Astrocyte of the cerebellum (primary cell): ENCODE measurements around the gene ISL2.
A peak's percentile ranks its signal among the peaks of the same experiment; 100 is the strongest.

ENCODE experiments used
- DNase-seq: peaks from one replicate; pipeline ENCODE4 v3.0.0-alpha.2; 2011; ENCODE audit warnings: low read depth
- H3K4me3 ChIP-seq: 2 replicates; pipeline ENCODE4 v1.5.1; 2011; ENCODE audit warnings: mild to moderate bottlenecking, low read depth, low read length, moderate library complexity
- in situ Hi-C: cut with HindIII; loops from 2 replicates; pipeline ENCODE4 v1.10.0; 2017; ENCODE audit warnings: low sequenced_read_pairs
- TF ChIP-seq, protein P1 (sequence below): IDR thresholded peaks from 2 replicates; pipeline ENCODE4 v1.5.1; 2012; ENCODE audit warnings: low read length, low read depth, moderate library complexity, mild to moderate bottlenecking; ENCODE audit errors: missing control alignments

ISL2 gene

GRCh38 chr15:76333309-76333708 is 3.3 kb upstream of the ISL2 start:
- TF ChIP-seq, protein P1, sequence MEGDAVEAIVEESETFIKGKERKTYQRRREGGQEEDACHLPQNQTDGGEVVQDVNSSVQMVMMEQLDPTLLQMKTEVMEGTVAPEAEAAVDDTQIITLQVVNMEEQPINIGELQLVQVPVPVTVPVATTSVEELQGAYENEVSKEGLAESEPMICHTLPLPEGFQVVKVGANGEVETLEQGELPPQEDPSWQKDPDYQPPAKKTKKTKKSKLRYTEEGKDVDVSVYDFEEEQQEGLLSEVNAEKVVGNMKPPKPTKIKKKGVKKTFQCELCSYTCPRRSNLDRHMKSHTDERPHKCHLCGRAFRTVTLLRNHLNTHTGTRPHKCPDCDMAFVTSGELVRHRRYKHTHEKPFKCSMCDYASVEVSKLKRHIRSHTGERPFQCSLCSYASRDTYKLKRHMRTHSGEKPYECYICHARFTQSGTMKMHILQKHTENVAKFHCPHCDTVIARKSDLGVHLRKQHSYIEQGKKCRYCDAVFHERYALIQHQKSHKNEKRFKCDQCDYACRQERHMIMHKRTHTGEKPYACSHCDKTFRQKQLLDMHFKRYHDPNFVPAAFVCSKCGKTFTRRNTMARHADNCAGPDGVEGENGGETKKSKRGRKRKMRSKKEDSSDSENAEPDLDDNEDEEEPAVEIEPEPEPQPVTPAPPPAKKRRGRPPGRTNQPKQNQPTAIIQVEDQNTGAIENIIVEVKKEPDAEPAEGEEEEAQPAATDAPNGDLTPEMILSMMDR: no peak
- in situ Hi-C loops: no loop called here
- no peak overlapping the region for H3K4me3 ChIP-seq
- no peak for DNase-seq

- DNase-seq: no peak
- in situ Hi-C loops: no loop called here
- TF ChIP-seq, protein P1: peak; percentile 37
- H3K4me3 ChIP-seq: no peak overlapping the region
These were observed 2.7 kb upstream of the ISL2 start for GRCh38 chr15:76333720-76334437.

DNA sequence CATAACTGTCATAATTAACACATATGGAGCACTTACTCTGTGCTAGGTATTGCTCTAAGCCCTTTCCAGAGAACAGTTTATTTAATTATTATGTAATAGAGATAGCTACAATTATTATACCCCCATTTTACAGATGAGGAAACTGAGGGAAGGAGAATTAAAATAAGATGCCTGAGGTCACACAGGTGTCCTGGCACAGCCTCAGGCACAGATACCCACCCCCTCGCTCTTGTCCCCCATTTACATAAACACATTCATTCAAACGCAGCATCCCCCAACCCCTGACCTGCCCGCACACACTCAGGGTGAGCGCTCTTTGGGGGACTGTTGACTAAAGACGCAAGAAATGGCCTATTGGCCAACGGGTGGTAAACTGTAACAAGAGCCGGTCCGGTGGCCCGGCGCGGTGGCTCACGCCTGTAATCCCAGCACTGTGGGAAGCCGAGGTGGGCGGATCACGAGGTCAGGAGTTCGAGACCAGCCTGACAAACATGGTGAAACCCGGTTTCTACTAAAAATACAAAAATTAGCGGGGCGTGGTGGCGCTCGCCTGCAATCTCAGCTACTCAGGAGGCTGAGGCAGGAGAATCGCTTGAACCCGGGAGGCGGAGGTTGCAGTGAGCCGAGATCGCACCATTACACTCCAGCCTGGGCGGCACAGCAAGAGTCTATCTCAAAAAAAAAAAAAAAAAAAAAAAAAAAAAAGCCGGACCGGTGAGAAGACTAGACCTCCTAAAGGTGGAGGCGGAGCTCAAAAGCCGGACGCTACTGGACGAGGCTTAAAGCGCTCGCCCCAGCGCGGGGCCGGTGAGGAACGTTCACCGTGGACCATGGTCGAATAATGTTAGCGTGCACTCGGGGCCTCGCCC is 1.9 kb upstream of the ISL2 start:
- H3K4me3 ChIP-seq: no peak overlapping the region
- DNase-seq: no peak
- in situ Hi-C loops: no loop called here
- TF ChIP-seq, protein P1: no peak

GRCh38 chr15:76335307-76336253 is 993 bp upstream of the ISL2 start:
- in situ Hi-C loops: no loop called here
- no peak for DNase-seq
- peak overlapping the region; percentile 18 for H3K4me3 ChIP-seq
- TF ChIP-seq, protein P1: no peak

DNA sequence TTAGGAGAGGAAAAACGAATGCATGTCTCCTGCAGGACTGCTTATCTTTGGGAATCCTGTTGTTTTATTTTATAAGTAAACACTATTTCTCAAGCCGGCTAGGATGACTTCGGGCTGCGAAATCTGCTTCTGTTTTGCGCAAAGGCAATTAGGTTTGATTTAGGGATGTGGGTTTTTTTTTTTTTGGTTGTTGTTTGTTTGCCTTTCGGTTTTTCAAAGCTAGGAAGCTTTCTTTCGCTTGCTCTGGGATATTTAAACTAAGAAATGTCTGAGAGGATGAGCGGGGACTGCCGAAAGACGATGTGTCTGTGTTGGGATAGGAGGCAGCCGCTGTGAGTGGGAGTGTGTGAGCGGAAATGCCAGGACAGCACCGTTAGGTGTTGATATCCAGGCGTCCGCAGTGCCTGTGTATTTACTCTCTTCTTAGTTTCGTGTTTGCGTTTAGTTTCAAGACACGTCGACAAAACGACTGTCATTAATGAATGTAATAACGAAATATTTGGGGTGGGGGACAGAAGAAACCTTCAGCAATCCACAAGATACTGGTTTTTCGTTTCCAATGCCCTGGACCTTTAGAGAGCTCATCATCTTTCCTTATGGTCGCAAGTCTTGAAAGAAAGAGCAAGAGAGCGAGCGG is 604 bp downstream of the ISL2 start:
- no peak overlapping the region for H3K4me3 ChIP-seq
- TF ChIP-seq, protein P1: no peak
- no peak for DNase-seq
- in situ Hi-C loops: no loop called here
